Body of pancreas (tissue), 4 donors: ENCODE results near the gene CALR3.

Experiments
- POLR2A ChIP-seq, 3 donors: fragments of 450-650 bp; IDR thresholded peaks; one replicate each; pipeline ENCODE4 v1.6.1; 2016; ENCODE audit warnings: antibody characterized with exemption in 3 of 3, mild to moderate bottlenecking in 2 of 3
- TF ChIP-seq, protein P1 (sequence below), 7 experiments: fragments of 450-650 bp in 4 of 7; fragments of 200-600 bp in 3 of 7; sonication (generic) in 3 of 7; IDR thresholded peaks; one replicate each; pipeline ENCODE4 v1.5.1; 2016 to 2019; ENCODE audit warnings: antibody characterized with exemption in 7 of 7

DNA sequence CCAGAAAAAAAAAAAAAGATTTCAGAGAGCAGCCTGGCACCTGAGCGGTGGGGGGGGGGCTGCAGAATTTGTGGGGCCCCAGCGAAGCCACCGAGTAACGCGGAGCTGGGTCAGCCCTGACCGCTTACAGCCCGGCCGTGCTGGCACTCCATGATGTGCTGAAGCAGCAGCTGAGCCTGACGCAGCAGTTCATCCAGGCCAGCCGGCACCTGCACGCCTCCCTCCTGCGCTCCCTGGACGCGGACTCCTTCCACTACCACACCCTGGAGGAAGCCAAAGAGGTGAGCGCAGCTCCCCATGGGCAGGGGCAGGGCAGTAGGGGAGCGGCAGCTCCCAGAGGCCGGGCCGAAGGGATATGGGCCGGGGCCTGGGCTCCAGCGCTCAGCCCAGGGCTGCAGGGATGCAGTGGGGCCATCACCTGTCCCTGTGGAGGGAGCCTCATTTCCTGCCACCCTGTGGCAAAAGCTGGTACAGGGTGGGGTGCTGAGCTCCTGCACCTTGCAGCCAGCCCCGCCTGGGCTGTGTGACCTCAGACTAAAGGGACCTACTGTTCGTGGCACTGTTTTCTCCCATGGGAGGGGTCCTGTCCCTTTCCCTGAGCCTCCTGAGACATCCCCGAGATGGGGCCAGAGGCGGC, 18.5 kb upstream of the CALR3 start:
- TF ChIP-seq, protein P1, sequence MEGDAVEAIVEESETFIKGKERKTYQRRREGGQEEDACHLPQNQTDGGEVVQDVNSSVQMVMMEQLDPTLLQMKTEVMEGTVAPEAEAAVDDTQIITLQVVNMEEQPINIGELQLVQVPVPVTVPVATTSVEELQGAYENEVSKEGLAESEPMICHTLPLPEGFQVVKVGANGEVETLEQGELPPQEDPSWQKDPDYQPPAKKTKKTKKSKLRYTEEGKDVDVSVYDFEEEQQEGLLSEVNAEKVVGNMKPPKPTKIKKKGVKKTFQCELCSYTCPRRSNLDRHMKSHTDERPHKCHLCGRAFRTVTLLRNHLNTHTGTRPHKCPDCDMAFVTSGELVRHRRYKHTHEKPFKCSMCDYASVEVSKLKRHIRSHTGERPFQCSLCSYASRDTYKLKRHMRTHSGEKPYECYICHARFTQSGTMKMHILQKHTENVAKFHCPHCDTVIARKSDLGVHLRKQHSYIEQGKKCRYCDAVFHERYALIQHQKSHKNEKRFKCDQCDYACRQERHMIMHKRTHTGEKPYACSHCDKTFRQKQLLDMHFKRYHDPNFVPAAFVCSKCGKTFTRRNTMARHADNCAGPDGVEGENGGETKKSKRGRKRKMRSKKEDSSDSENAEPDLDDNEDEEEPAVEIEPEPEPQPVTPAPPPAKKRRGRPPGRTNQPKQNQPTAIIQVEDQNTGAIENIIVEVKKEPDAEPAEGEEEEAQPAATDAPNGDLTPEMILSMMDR (IDR thresholded peaks at IDR 0.05) = no peak
- no peak for TF ChIP-seq POLR2A (IDR thresholded peaks at IDR 0.05)
